ENCODE measurements around the gene BANF2. TPM values are rescaled to one million over a fixed set of nuclear protein-coding genes. Genes with fewer than 3 reads are reported as not detected.

Gene BANF2
- total and polyA plus RNA-seq, 2 of the 13 experiments (the other 11 are each of a cell fraction or from before 2014, with no cell fraction given) = 0.35 TPM; not detected in 1

- no peak for TF ChIP-seq STAT6 (CRISPR knock-in tag; IDR thresholded peaks at IDR 0.05; ENCODE audit: borderline replicate concordance)
- no peak for TF ChIP-seq ZNF775 (CRISPR knock-in tag; IDR thresholded peaks at IDR 0.05; ENCODE audit: borderline replicate concordance)
- peak; percentile 8 for TF ChIP-seq SP4 (CRISPR knock-in tag; IDR thresholded peaks at IDR 0.05)
- TF ChIP-seq ZNF710 (CRISPR knock-in tag; IDR thresholded peaks at IDR 0.05; ENCODE audit: borderline replicate concordance) = no peak
- TF ChIP-seq HINFP (CRISPR knock-in tag; IDR thresholded peaks at IDR 0.05; ENCODE audit: low read depth) = peak; percentile 44; the same call in 1 of the 2 replicates
- no peak for TF ChIP-seq NFATC3 (CRISPR knock-in tag; IDR thresholded peaks at IDR 0.05)
- TF ChIP-seq ZNF781 (CRISPR knock-in tag; IDR thresholded peaks at IDR 0.05; ENCODE audit: borderline replicate concordance, not compliant biosample characterization) = no peak
- no peak for TF ChIP-seq ZNF317 (CRISPR knock-in tag; IDR thresholded peaks at IDR 0.05)
- peak; percentile 27; the same call in 1 of the 2 replicates for TF ChIP-seq ZNF788 (CRISPR knock-in tag; IDR thresholded peaks at IDR 0.05; ENCODE audit: borderline replicate concordance)
- no peak for TF ChIP-seq SSRP1 (CRISPR knock-in tag; IDR thresholded peaks at IDR 0.05)
- TF ChIP-seq ZNF724P (CRISPR knock-in tag; IDR thresholded peaks at IDR 0.05; ENCODE audit: borderline replicate concordance) = 0 out of 2 replicates have a peak, but pooled peaks have one; percentile 72
- 0 out of 2 replicates have a peak, but pooled peaks have one; percentile 18 for TF ChIP-seq ZNF839 (CRISPR knock-in tag; IDR thresholded peaks at IDR 0.05; ENCODE audit: borderline replicate concordance)
- peak; percentile 75; the same call in 1 of the 2 replicates for TF ChIP-seq IRF9 (CRISPR knock-in tag; IDR thresholded peaks at IDR 0.05; ENCODE audit: borderline replicate concordance)
- TF ChIP-seq TAF15 (IDR thresholded peaks at IDR 0.05; ENCODE audit: low read depth, low read length, poor library complexity, severe bottlenecking) = no peak
- no peak for TF ChIP-seq GMEB2 (CRISPR knock-in tag; IDR thresholded peaks at IDR 0.05; ENCODE audit: low read depth)
- TF ChIP-seq ZMYM4 (CRISPR knock-in tag; IDR thresholded peaks at IDR 0.05) = no peak; the same call in 1 of the 2 replicates
- TF ChIP-seq IRX3 (CRISPR knock-in tag; IDR thresholded peaks at IDR 0.05; ENCODE audit: borderline replicate concordance, low read depth) = no peak
- no peak for TF ChIP-seq ZNF772 (CRISPR knock-in tag; IDR thresholded peaks at IDR 0.05)
Observed at GRCh38 chr20:17709361-17710293, 9.9 kb downstream of the BANF2 start (continued).

Data from HepG2 (cell line).